GM18498 (cell line): ENCODE data around the gene CCDC3.

ENCODE experiments used
- ATAC-seq: cut with Tn5 transposase; IDR thresholded peaks from one replicate; pipeline ENCODE4 v1.9.1; 2021; ENCODE audit warnings: mild to moderate bottlenecking, moderate library complexity; ENCODE audit not compliant: unreplicated experiment

The CCDC3 gene

GRCh38 chr10:12965571-12965970, 35.9 kb downstream of the CCDC3 start:
- ATAC-seq = no peak

DNA sequence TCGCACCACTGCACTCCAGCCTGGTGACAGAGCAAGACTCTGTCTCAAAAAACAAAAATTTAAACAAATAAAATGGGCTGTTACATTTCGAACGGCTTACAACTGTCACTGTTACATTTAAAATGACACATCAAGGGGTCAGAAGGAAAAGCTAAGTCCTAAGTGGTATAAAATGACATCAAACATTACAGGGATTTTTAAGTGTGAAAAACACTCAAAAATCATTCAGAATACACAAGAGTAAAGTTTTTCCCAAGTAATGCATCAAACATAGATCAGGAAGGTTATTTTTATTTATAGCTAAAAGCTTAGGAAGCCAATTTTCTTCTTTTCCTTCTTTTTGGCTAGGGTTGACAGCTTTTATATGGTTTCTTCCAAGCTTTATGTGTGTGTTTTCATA, 39.0 kb downstream of the CCDC3 start:
- ATAC-seq = no peak

DNA sequence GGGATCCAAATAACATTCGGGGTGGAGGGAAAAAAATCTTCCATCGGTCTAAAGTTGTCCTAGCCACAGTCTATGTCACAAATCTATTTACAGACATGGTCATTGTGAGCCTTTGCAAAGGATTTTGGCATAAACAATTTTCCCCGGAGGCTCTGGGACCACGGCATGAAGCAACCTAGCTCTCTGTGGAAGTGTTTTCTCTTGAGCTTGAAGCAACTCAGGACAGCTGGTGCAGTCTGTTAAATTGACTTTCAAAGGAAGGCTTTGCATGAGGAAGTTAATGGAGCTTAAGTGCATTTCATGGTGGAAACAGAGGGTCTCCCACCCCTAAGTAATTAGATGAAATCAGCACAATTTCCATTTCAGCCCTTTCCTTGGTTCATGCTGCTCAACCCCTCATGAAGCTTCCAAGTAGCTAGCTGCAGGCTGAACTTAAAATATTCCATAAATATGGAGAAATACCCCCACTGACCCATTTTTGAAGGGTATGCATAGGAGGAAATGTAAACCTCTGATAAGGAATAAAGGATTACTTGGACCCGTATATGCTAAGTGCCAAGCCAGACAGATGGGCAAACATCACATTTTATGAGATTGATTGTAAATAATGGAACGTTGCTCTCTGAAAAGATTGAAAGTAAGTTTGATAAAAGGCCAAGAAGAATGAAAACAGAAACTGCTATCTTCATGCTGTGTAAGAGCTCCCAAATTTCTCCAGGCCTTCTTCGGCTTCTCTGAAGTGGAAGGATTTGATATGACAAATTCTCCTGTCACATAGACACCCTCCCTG, 39.9 kb downstream of the CCDC3 start:
- no peak for ATAC-seq

DNA sequence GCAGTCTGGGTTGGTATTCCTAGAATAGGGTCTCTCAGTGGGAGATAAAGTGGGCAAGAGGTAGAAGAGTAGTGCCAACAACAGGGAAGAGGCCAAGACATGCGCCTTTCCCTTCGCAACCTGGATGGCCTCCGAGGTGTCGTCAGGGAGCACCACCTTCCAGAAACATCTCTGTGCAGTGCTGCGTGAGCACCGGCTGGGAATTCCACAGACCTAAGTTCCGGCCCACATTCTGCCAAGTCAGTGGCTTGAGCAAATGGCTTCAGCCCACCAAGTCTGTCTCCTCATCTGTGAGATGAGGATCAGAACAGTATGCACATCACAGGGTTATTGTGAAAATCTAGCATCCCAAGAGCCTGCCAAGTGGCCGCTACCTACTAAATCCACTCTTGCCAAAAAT, 40.6 kb downstream of the CCDC3 start:
- ATAC-seq = no peak

DNA sequence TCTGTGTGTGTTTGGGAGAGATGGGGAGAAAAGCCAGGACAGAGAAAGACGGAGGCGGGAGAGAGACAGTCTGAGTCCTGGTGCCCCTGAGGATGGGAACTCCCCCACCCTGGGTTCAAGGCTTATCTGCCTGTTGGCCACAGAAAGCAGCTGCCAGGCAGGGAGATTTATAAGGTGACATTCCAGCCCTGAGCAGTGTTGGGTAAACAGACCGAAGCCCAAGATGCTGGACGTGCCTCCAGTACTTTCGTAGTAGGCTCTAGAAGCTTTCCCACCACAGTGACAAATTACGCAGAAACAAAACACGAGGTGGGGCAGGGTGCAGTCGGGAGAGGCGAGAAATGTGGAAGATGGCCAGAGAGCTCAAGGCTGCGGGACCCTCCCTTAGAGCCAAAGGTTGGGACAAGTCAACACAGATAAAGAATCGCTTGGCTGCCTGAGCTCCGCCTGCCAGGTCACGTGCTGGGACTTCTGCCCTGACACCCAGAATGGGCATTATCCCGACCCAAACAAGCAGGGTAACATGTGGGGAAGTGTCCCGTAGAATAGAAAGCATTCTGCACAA, 41.1 kb downstream of the CCDC3 start:
- no peak for ATAC-seq

- ATAC-seq = no peak
These were observed 42.9 kb downstream of the CCDC3 start for GRCh38 chr10:12958546-12959110.

DNA sequence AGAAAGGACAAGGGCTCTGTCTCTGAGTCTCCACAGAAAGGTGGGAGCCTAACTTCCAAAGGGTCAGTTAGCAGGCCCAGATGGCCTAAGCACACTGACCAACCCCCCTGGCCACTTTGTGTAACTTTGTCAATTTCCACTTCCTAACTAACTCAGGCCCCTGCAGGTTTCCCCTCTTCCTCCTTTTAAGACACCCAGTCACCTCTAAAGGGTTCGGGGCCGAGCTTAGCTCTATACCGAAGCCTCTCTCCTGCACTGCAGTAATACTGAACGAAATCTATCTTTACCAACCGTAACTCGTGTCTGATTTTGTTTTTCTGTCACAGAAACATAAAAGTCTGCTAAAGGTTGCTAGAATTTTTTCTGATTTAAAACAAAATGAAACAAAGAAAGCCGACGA, 44.4 kb downstream of the CCDC3 start:
- no peak for ATAC-seq

- ATAC-seq = no peak
These were observed 46.6 kb downstream of the CCDC3 start for GRCh38 chr10:12954866-12955265.

- ATAC-seq = no peak
These were observed 50.9 kb downstream of the CCDC3 start for GRCh38 chr10:12950583-12951128.

DNA sequence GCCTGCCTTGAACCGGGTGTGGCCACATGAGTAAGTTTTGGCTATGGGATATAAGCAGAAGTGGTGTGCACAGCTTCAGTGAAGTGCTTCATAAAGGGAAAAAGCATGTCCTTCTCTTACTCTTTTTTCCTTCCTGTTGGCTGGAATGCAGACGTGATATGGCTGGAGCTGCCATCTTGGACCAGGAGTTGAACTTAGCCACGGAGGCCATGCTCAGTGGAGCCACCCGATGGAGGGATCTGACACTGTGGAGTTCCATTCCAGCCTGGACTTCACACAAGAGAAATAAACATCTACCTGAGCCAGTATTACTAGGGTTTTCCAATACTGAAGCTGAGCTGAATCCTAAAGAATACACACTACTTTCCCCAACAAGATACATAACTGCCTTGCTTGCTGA, 52.3 kb downstream of the CCDC3 start:
- ATAC-seq = no peak

DNA sequence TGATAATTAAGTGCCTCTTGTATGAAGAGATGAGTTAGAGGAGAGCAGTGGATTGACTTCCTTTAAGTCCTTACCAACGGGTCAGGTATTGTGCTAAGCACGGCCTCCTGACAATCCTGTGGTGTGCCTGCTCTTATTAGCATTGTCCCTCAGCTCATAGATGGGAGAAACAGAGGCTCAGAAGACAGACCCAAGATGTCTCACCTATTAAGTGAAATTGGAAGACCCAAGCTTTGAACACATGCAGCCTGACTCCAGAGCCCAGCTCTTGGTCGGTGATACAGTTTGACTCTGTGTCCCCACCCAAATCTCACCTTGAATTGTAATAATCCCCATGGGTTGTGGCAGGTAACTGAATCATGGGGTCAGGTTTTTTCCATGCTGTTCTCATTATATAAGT, 53.8 kb downstream of the CCDC3 start:
- ATAC-seq = no peak

- no peak for ATAC-seq
These were observed 55.1 kb downstream of the CCDC3 start for GRCh38 chr10:12946372-12946771.

DNA sequence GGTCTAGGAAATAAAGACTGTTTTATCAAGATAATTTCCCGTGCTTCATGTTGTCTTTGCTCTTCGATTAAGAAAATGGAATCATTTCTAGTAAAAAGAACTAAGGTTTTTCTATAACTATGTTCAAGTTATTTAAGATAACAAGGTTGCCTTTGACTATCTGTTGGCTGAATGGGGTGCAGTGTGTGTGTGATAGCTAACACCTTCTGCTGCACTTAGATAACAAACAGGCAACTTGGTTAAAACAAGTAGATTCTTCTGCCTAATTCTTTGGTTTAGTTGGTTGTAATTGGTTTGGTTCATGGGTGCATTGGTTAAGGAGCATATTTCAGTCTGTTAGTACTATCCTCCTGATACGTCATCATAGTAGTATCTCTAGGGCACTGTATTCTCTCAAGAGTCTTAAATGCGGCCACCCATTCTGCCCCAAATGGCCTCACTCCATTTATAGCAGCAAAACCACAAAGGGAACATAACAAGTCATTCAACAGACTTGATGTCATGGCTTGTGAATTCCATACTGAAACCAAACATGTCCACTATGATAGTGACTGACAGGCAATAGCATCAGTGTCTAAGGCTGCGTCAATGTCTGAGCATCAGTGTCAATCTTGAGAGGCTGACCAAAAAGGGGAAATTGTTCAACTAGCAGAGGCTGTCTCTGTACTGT, 55.7 kb downstream of the CCDC3 start:
- ATAC-seq = no peak

- no peak for ATAC-seq
These were observed 56.6 kb downstream of the CCDC3 start for GRCh38 chr10:12944931-12945330.

- no peak for ATAC-seq
These were observed 58.1 kb downstream of the CCDC3 start for GRCh38 chr10:12943425-12943824.

- ATAC-seq = no peak
These were observed 59.5 kb downstream of the CCDC3 start for GRCh38 chr10:12941966-12942365.

- no peak for ATAC-seq
These were observed 60.7 kb downstream of the CCDC3 start for GRCh38 chr10:12940791-12941190.

DNA sequence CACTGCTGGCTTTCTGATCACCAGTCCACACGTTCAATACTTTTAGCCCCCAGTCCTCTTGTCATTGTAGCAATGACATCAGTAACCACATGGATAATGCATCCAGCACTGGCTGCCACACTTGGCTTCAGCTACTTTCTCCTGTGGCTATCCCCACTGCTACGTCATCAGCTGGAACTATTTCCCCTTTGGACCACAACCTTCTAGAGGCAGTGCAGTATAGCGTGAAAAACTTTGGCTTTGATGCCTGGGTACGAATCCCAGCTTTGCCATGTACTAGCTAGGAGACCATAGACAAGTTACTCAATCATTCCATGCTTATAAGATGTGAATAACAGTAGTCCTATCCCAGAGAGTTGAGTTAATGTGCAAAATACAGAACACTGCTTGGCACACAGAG, 63.2 kb downstream of the CCDC3 start:
- no peak for ATAC-seq

- no peak for ATAC-seq
These were observed 64.0 kb downstream of the CCDC3 start for GRCh38 chr10:12937527-12937926.

DNA sequence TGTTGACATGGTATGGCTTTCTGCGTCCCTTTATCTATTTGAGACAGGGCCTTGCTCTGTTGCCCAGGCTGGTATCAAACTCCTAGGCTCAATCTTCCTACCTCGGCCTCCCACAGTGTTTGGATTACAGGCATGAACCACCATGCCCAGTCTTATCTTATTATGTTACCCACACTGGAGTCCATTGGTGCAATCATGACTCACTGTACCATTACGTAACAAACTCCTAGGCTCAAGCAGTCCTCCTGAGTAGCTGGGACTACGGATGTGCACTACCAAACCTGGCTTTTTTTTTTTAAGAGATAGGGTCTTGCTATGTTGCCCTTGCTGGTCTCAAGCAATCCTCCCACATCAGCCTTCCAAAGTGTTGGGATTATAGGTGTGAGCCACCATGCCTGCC, 66.7 kb downstream of the CCDC3 start:
- no peak for ATAC-seq

DNA sequence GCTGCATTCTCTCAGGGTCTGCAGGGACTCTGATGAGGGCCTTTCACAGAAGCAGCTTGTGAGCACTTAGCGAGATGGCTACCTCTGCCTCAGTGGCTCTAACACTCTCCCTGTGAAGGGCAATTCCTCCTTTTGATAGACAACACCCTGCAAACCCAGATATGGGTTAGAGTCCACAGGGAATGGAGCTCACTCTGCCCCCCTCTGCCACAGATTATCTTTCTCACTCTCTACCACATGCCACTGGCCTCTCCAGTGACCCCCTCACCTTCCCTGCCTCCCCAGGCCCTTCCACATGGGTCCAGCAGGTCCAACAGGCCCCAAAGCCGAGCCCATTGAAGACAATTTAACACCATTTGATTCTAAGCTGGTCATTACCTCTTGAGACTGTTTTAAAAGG, 72.1 kb downstream of the CCDC3 start:
- no peak for ATAC-seq

DNA sequence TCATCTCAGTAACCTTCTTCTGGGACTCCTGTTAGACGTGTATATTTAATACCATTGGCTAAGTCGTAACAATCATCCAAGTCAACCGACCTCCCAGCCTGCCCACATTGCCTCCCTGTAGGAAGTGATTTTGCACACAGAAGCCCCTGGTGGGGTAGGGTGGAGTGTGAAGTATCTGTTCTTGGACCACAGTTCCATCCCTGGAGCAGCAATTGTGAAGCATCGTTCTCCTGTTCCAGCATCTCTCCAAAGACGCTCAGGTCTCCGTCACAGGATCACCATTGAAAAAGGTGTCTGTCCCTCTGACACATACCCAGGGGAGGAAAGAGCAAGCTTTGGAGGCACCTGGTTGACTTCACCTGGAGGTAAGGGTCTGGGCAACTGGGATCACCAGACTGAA, 72.9 kb downstream of the CCDC3 start:
- ATAC-seq = no peak
